Heart right ventricle (tissue), 16 donors: ENCODE measurements around the gene AIFM1. TPM values are rescaled to one million over a fixed set of nuclear protein-coding genes. Genes with fewer than 3 reads are reported as not detected.

Experiments
- ATAC-seq, 8 donors: fragments of 200-7000 bp; cut with Tn5 transposase; one replicate each; pipeline ENCODE4 v1.9.1; 2020; ENCODE audit warnings: mild to moderate bottlenecking in 8 of 8, moderate library complexity in 8 of 8, moderate number of reproducible peaks in 1 of 8
- DNase-seq, 2 donors: peaks; one replicate each; pipeline ENCODE4 v3.0.0-alpha.2; 2020
- H3K27ac ChIP-seq, 10 donors: fragments of 200-600 bp; sonication (generic) in 2 of 10; one replicate each; pipeline versions ENCODE4 v1.5.0 to v1.8.0; 2020 to 2022; ENCODE audit warnings: mild to moderate bottlenecking in 3 of 10
- H3K27me3 ChIP-seq, 7 donors: fragments of 200-600 bp; one replicate each; pipeline ENCODE4 v1.8.0; 2021 to 2022; ENCODE audit warnings: mild to moderate bottlenecking in 2 of 7
- H3K36me3 ChIP-seq, 9 donors: fragments of 200-600 bp; sonication (generic) in 1 of 9; one replicate each; pipeline versions ENCODE4 v1.5.0 to v1.8.0; 2020 to 2022; ENCODE audit warnings: mild to moderate bottlenecking in 2 of 9
- H3K4me1 ChIP-seq, 9 donors: fragments of 200-600 bp; sonication (generic) in 1 of 9; one replicate each; pipeline versions ENCODE4 v1.5.0 to v1.8.0; 2020 to 2022; ENCODE audit warnings: mild to moderate bottlenecking in 4 of 9
- H3K4me3 ChIP-seq, 10 donors: fragments of 200-600 bp; sonication (generic) in 2 of 10; one replicate each; pipeline versions ENCODE4 v1.5.0 to v1.8.0; 2020 to 2022; ENCODE audit warnings: mild to moderate bottlenecking in 7 of 10, moderate library complexity in 2 of 10
- H3K9me3 ChIP-seq, 11 donors: fragments of 200-600 bp in 10 of 11; sonication (generic) in 2 of 11; one replicate each; pipeline versions ENCODE4 v1.5.0 to v1.8.0; 2013 to 2022; ENCODE audit warnings: mild to moderate bottlenecking in 2 of 11, control low read depth in 1 of 11, moderate library complexity in 1 of 11
- CTCF ChIP-seq, 9 donors: fragments of 200-600 bp; sonication (generic) in 2 of 9; IDR thresholded peaks; one replicate each; pipeline versions ENCODE4 v1.5.0 to v1.8.0; 2021 to 2022; ENCODE audit warnings: antibody characterized with exemption in 9 of 9, mild to moderate bottlenecking in 5 of 9, moderate library complexity in 1 of 9
- WGBS, 2 donors: extraction: QIAGEN DNeasy Blood & Tissue Kit; methylation state at CpG; one replicate each; pipeline ENCODE4 v1.1.7; 2013; ENCODE audit warnings: inconsistent platforms in 1 of 2; 5-methylcytosine and 5-hydroxymethylcytosine counted together
- intact Hi-C, 10 donors: fragments of 100-400 bp; cut with DNase I; formaldehyde crosslinking; loops; one replicate each; pipeline versions ENCODE4 v1.11.1 to v1.14.2; 2022
- polyA plus RNA-seq, 2 donors: library from polyadenylated mRNA; stranded (reverse); fragments of 200-250 nt; gene quantifications; one replicate each; pipeline ENCODE4 v1.2.3, GENCODE V29; 2013
- total RNA-seq, 10 donors: library from RNA; stranded (reverse); fragmentation: NEBNext Ultra II Directional in 3 of 10; extraction: Animal tissue kit (Norgen Biotek cat#: 25700) in 3 of 10; gene quantifications; one replicate each; pipeline versions ENCODE4 v1.2.1 to v1.2.4, GENCODE V29; 2021 to 2023
- donor health status: Arrhythmogenic right ventricular cardiomyopathy.
- donor health status: ischemic (EF 13 %, LVEDD 7.1; RV severe dilation, severe dysfunction).
- donor health status: healthy with polysubstance abuse.
- donor health status: DM: no; HTN: yes; CAD: no.
- donor health status: DM: no; HTN: no; CAD: no.
- donor health status: ischemic (EF 25% LVEDD 6.9; RV normal size, moderate dysfunction).
- donor health status: ischemic (EF 25% LVEDD 5.7; RV mildly dilated, moderate dysfunction).
- donor health status: healthy.
- donor health status: DM: yes; HTN: yes; CAD: no.
- donor health status: Ischemic cardiomyopathy.
- donor health status: ischemic (EF 35%, LVEDD 5.7; RV mildly dilated, moderate dysfunction).
- donor health status: nonischemic (EF 11% LVEDD 7.7; RV severe dilation, severe dysfunction).
- donor health status: DM: yes; HTN: yes; CAD: no.
- donor health status: PGD.
- donor health status: ischemic (EF 29% LVEDD 5.4; RV normal size, mild dysfunction).
- donor health status: nonischemic (EF 23%, LVEDD 6.1; RV moderate dilation, normal function).

The AIFM1 gene
- total and polyA plus RNA-seq, 12 donors: 93.8 to 165 (median 141) TPM

GRCh38 chrX:130211415-130212186 is 46.0 kb upstream of the AIFM1 start:
- no peak overlapping the region for H3K27ac ChIP-seq
- TF ChIP-seq CTCF (IDR thresholded peaks at IDR 0.05): no peak
- H3K9me3 ChIP-seq: no peaks in the 10 kb centered on the region
- WGBS, 2 donors: 95 to 100% methylated on average over 4 of the region's 4 CpGs
- no peak overlapping the region for H3K4me3 ChIP-seq
- H3K4me1 ChIP-seq: no peaks in the 10 kb centered on the region
- no peak for DNase-seq
- peaks cover 0 to 62% (median 0%) of the 10 kb centered on the region in 9 donors for H3K36me3 ChIP-seq
- ATAC-seq: no peak
- peaks cover 0 to 4% (median 0%) of the 10 kb centered on the region in 7 donors for H3K27me3 ChIP-seq
- intact Hi-C loops: no loop called here

GRCh38 chrX:130204647-130205046 is 39.0 kb upstream of the AIFM1 start:
- Histone ChIP-seq H3K27ac (no peak overlapping the region), H3K4me1 (no peaks in the 10 kb centered on the region), H3K9me3 (no peaks in the 10 kb centered on the region), H3K27me3 (no peaks in the 10 kb centered on the region), H3K36me3 (peaks cover 0 to 36% (median 0%) of the 10 kb centered on the region in 9 donors), H3K4me3 (no peak overlapping the region)
- no peak for TF ChIP-seq CTCF (IDR thresholded peaks at IDR 0.05)
- WGBS, 2 donors: 95 to 100% methylated on average over 1 of the region's 1 CpG
- intact Hi-C loops: no loop called here
- DNase-seq (no peak), ATAC-seq (no peak)

- WGBS, 2 donors: 69 to 72% methylated on average over 5 of the region's 5 CpGs
- Histone ChIP-seq H3K27me3 (no peaks in the 10 kb centered on the region), H3K36me3 (peaks cover 0 to 4% (median 0%) of the 10 kb centered on the region in 9 donors), H3K27ac (no peak overlapping the region), H3K9me3 (no peaks in the 10 kb centered on the region), H3K4me1 (no peaks in the 10 kb centered on the region), H3K4me3 (no peak overlapping the region)
- ATAC-seq: no peak
- no peak for TF ChIP-seq CTCF (IDR thresholded peaks at IDR 0.05)
- intact Hi-C loops: loop anchor here in 6 of 10 donors (5.0 to 10.0 kb wide), 4 partner anchors 73 to 593 kb away; no protein-coding TSS in a partner anchor
- DNase-seq: no peak
These were observed 31.8 kb upstream of the AIFM1 start for GRCh38 chrX:130197464-130197863.

- Histone ChIP-seq H3K9me3 (no peaks in the 10 kb centered on the region), H3K4me1 (no peaks in the 10 kb centered on the region), H3K27ac (no peak overlapping the region), H3K4me3 (no peak overlapping the region), H3K27me3 (no peaks in the 10 kb centered on the region), H3K36me3 (no peaks in the 10 kb centered on the region)
- DNase-seq (no peak), ATAC-seq (no peak)
- WGBS, 2 donors: 65 to 72% methylated on average over 7 of the region's 7 CpGs
- no peak for TF ChIP-seq CTCF (IDR thresholded peaks at IDR 0.05)
- intact Hi-C loops: loop anchor here in 6 of 10 donors (5.0 to 10.0 kb wide), 4 partner anchors 72 to 592 kb away; no protein-coding TSS in a partner anchor
These were observed 30.8 kb upstream of the AIFM1 start for GRCh38 chrX:130196466-130196865.
